Measurements from ENCODE around the gene ACACA. TPM values are rescaled to one million over a fixed set of nuclear protein-coding genes. Genes with fewer than 3 reads are reported as not detected.

The ACACA gene
- total RNA-seq, 1 donor from 2014 or later, result 42.4 TPM

DNA sequence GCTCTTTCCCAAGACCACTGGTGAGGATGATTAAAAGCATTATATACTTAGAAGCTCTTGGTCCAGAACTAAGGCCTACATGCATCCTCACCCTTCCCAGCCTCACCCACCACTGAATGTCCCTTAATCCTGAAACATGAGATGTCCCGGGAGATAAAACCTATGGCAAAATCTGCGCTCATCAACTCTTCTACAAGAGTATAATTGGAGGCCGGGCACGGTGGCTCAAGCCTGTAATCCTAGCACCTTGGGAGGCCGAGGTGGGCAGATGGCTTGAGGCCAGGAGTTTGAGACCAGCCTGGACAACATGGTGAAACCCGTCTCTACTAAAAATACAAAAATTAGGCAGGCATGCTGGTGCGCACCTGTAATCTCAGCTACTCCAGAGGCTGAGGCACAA, 13.3 kb downstream of the ACACA start:
- Mint-ChIP-seq H3K27me3 (no peaks in the 10 kb centered on the region), H3K27ac (no peak overlapping the region), H3K4me1 (peaks cover 11% of the 10 kb centered on the region), H3K9me3 (no peaks in the 10 kb centered on the region), H3K4me3 (no peak overlapping the region), H3K36me3 (ENCODE audit: low read depth) (no peaks in the 10 kb centered on the region)
- POLR2A ChIA-PET, result no interaction called here
- DNase-seq (no peak), ATAC-seq (ENCODE audit: low read depth) (no peak)
- TF ChIP-seq, protein P1, sequence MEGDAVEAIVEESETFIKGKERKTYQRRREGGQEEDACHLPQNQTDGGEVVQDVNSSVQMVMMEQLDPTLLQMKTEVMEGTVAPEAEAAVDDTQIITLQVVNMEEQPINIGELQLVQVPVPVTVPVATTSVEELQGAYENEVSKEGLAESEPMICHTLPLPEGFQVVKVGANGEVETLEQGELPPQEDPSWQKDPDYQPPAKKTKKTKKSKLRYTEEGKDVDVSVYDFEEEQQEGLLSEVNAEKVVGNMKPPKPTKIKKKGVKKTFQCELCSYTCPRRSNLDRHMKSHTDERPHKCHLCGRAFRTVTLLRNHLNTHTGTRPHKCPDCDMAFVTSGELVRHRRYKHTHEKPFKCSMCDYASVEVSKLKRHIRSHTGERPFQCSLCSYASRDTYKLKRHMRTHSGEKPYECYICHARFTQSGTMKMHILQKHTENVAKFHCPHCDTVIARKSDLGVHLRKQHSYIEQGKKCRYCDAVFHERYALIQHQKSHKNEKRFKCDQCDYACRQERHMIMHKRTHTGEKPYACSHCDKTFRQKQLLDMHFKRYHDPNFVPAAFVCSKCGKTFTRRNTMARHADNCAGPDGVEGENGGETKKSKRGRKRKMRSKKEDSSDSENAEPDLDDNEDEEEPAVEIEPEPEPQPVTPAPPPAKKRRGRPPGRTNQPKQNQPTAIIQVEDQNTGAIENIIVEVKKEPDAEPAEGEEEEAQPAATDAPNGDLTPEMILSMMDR (IDR thresholded peaks at IDR 0.05), result no peak
- intact Hi-C loops (cut with micrococcal nuclease), result no loop called here
- CTCF ChIA-PET, result no interaction called here

DNA sequence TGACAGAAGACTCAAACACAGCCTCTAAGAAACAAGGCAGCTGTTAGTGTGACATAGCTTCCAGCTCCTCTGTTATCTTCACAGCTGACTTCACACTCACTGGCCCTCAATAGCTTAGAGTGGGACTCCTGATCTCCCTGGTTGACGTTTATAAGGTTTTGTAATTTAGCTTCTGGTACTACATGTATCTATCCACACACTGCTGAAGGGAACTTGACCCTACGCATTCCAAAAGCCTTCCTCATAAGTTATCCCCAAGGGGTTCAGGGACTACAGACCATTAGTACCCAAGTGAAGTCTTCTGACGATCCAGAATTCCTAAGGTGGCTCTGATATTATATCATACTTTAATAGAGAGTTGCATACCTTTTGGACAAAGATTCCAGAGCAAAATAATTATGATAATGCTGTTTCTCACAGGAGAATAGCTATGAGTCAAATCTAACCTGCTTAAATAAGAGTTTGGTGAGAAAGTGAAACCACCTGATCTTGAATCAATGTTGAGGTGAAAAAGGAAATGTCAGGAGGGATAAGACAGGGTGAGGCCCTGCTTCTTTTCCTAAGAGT, 14.5 kb downstream of the ACACA start:
- H3K27me3 Mint-ChIP-seq, result no peaks in the 10 kb centered on the region
- CTCF ChIA-PET, result interaction anchor here (0.5 to 1.4 kb wide), 2 partner anchors 19 to 1761 kb away, joined by 3 read pairs; no protein-coding TSS in a partner anchor
- ATAC-seq (ENCODE audit: low read depth), result no peak
- POLR2A ChIA-PET, result interaction anchor here (0.6 kb wide), 1 partner anchor 15 kb away, joined by 3 read pairs; the partner anchor contains the start of genes ACACA and TADA2A
- no peaks in the 10 kb centered on the region for H3K9me3 Mint-ChIP-seq
- no peak overlapping the region for H3K27ac Mint-ChIP-seq
- peaks cover 7% of the 10 kb centered on the region for H3K4me1 Mint-ChIP-seq
- DNase-seq, result no peak
- intact Hi-C loops (cut with micrococcal nuclease), result no loop called here
- TF ChIP-seq, protein P1 (IDR thresholded peaks at IDR 0.05), result no peak
- no peaks in the 10 kb centered on the region for H3K36me3 Mint-ChIP-seq (ENCODE audit: low read depth)
- no peak overlapping the region for H3K4me3 Mint-ChIP-seq

DNA sequence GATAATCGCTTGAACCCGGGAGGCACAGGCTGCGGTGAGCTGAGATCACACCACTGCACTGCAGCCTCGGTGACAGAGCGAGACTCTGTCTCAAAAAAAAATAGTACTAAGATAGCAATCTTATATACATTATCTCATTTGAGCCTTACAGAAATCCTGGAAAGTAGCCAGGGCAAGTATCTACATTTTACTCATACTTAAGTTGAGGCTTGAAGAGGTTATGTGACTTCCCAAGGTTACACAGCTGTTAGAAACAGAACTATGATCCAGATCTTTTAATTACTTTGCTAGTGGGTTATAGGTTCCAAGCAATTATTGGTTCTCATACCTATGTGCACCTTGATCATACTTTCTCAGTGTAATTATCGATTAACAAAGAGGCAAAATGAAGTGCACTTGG, 15.5 kb downstream of the ACACA start:
- TF ChIP-seq, protein P1 (IDR thresholded peaks at IDR 0.05), result no peak
- Mint-ChIP-seq H3K27ac (no peak overlapping the region), H3K36me3 (ENCODE audit: low read depth) (no peaks in the 10 kb centered on the region), H3K27me3 (no peaks in the 10 kb centered on the region), H3K4me1 (peaks cover 7% of the 10 kb centered on the region), H3K4me3 (no peak overlapping the region), H3K9me3 (no peaks in the 10 kb centered on the region)
- intact Hi-C loops (cut with micrococcal nuclease), result no loop called here
- POLR2A ChIA-PET, result no interaction called here
- no peak for DNase-seq
- CTCF ChIA-PET, result interaction anchor here (1.4 kb wide), 1 partner anchor 18 kb away, joined by 3 read pairs; no protein-coding TSS in a partner anchor
- ATAC-seq (ENCODE audit: low read depth), result no peak

DNA sequence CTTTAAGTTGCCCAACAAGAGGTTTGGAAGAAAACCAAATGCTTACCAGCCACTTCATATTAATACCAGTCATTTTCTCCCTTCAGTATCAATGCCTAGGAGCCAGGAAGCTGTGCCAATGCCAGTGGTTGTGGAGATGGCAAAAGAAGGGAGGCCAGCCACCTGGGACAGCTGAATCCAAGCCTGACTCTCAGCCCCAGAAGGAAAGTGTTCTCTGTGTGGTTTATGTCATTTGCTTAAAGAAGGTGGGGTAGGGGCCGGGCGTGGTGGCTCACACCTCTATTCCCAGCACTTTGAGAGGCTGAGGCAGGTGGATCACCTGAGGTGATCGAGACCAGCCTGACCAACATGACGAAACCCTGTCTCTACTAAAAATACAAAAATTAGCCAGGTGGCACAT, 17.5 kb downstream of the ACACA start:
- intact Hi-C loops (cut with micrococcal nuclease), result no loop called here
- H3K4me3 Mint-ChIP-seq, result no peak overlapping the region
- H3K36me3 Mint-ChIP-seq (ENCODE audit: low read depth), result no peaks in the 10 kb centered on the region
- H3K9me3 Mint-ChIP-seq, result no peaks in the 10 kb centered on the region
- ATAC-seq (ENCODE audit: low read depth), result no peak
- H3K27ac Mint-ChIP-seq, result no peak overlapping the region
- DNase-seq, result no peak
- TF ChIP-seq, protein P1 (IDR thresholded peaks at IDR 0.05), result no peak
- ChIA-PET POLR2A (no interaction called here), CTCF (interaction anchor here (1.3 to 1.4 kb wide), 2 partner anchors 9 to 16 kb away, joined by 3 to 4 read pairs; no protein-coding TSS in a partner anchor)
- peaks cover 7% of the 10 kb centered on the region for H3K4me1 Mint-ChIP-seq
- no peaks in the 10 kb centered on the region for H3K27me3 Mint-ChIP-seq

DNA sequence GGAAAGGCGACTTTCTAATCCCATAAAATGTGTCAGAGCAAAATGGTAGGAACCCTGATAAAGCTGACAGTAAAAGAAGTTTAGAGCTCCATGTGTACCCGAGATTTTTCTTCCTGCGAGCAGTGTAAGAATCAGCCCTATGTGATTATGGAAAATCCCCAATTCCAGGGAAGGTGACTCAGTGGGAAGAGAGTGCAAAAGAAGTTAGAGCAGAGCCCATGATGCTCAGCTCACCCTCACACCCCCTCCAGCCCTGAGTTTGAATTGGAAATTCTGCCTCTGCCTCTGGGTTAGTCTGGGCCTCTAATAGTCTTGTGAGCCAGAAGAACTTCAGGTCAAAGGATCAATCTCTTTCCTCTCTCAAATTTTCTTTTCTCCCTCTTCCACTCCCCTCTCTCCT, 18.4 kb downstream of the ACACA start:
- no peaks in the 10 kb centered on the region for H3K9me3 Mint-ChIP-seq
- H3K36me3 Mint-ChIP-seq (ENCODE audit: low read depth), result no peaks in the 10 kb centered on the region
- H3K4me3 Mint-ChIP-seq, result no peak overlapping the region
- ATAC-seq (ENCODE audit: low read depth), result no peak
- DNase-seq, result no peak
- TF ChIP-seq, protein P1 (IDR thresholded peaks at IDR 0.05), result no peak
- intact Hi-C loops (cut with micrococcal nuclease), result no loop called here
- CTCF ChIA-PET, result interaction anchor here (0.6 to 1.4 kb wide), 3 partner anchors 10 to 46 kb away, joined by 3 to 4 read pairs (median 3); no protein-coding TSS in a partner anchor
- POLR2A ChIA-PET, result no interaction called here
- H3K27ac Mint-ChIP-seq, result no peak overlapping the region
- peaks cover 7% of the 10 kb centered on the region for H3K4me1 Mint-ChIP-seq
- H3K27me3 Mint-ChIP-seq, result no peaks in the 10 kb centered on the region
